K562 (cell line): Measurements from ENCODE around the gene BNIPL. TPM values are rescaled to one million over a fixed set of nuclear protein-coding genes. Genes with fewer than 3 reads are reported as not detected.
A peak's percentile ranks its signal among the peaks of the same experiment; 100 is the strongest.

Source experiments
- C11orf30 ChIP-seq: fragments of 450-650 bp; IDR thresholded peaks from 2 replicates; pipeline ENCODE4 v1.6.1; 2016; ENCODE audit warnings: low read depth, mild to moderate bottlenecking
- DPF2 ChIP-seq: fragments of 450-650 bp; IDR thresholded peaks from 2 replicates; pipeline ENCODE4 v1.6.1; 2016
- NFE2 ChIP-seq: IDR thresholded peaks from 2 replicates; pipeline ENCODE4 v1.6.1; 2014; ENCODE audit warnings: antibody characterized with exemption, low read depth
- polyA plus RNA-seq, 8 experiments: library from polyadenylated mRNA; depleted of rRNA in 4 of 8; stranded (reverse) in 5 of 8; unstranded in 3 of 8; fragments of >200 nt; fragmentation: Nextera tagmentation in 2 of 8; fragmentation: Illumina TruSeq in 1 of 8; extraction: Ambion mirVana in 2 of 8; extraction: Trizol in 1 of 8; gene quantifications; 2 replicates each; pipeline versions ENCODE4 v1.2.1 to v1.2.3, GENCODE V29; 2011 to 2014; ENCODE audit warnings: inconsistent platforms in 1 of 8, missing spikeins in 1 of 8
- total RNA-seq, 7 experiments: library from RNA; depleted of rRNA in 6 of 7; stranded (reverse); fragments of >200 nt in 6 of 7; fragmentation: Illumina TruSeq in 2 of 7; extraction: Trizol in 2 of 7; gene quantifications; 2 replicates each; pipeline versions ENCODE4 v1.2.1 to v1.2.3, GENCODE V29; 2011 to 2021; ENCODE audit warnings: low replicate concordance in 1 of 7
- TF ChIP-seq, protein P1 (sequence below): sonication (generic); formaldehyde crosslinking; IDR thresholded peaks from 2 replicates; pipeline ENCODE4 v1.8.1; 2023; ENCODE audit warnings: missing genetic modification reagents, mild to moderate bottlenecking, borderline replicate concordance
- TF ChIP-seq, protein P2 (sequence below): fragments of 450-650 bp; formaldehyde crosslinking; conservative IDR thresholded peaks from 2 replicates; pipeline ENCODE4 v1.4.0; 2022; ENCODE audit warnings: mild to moderate bottlenecking, missing genetic modification characterization

BNIPL gene
- total and polyA plus RNA-seq, 9 of the 15 experiments (the other 6 are each of a cell fraction or from before 2014, with no cell fraction given) = 0.08 to 1.4 (median 0.68) TPM

DNA sequence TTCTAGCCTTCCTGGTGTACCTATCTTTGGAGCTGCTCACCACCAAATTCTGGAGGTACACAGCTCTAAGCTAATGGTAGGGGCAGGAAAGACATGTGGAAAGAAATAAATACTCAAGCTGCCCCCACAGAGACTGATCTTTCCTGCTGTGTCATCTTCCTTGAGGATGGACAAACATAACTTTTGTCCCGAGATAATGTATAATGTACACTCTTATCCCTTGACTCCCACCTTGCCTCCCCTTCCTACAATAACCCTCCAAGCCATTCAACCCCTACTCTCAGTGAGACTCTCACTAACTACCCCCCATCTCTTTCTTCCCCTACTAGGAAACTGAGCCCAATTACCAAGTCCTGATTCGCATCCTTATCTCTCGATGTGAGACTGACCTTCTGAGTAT lies 42.1 kb upstream of the BNIPL start (continued):
- TF ChIP-seq, protein P1, sequence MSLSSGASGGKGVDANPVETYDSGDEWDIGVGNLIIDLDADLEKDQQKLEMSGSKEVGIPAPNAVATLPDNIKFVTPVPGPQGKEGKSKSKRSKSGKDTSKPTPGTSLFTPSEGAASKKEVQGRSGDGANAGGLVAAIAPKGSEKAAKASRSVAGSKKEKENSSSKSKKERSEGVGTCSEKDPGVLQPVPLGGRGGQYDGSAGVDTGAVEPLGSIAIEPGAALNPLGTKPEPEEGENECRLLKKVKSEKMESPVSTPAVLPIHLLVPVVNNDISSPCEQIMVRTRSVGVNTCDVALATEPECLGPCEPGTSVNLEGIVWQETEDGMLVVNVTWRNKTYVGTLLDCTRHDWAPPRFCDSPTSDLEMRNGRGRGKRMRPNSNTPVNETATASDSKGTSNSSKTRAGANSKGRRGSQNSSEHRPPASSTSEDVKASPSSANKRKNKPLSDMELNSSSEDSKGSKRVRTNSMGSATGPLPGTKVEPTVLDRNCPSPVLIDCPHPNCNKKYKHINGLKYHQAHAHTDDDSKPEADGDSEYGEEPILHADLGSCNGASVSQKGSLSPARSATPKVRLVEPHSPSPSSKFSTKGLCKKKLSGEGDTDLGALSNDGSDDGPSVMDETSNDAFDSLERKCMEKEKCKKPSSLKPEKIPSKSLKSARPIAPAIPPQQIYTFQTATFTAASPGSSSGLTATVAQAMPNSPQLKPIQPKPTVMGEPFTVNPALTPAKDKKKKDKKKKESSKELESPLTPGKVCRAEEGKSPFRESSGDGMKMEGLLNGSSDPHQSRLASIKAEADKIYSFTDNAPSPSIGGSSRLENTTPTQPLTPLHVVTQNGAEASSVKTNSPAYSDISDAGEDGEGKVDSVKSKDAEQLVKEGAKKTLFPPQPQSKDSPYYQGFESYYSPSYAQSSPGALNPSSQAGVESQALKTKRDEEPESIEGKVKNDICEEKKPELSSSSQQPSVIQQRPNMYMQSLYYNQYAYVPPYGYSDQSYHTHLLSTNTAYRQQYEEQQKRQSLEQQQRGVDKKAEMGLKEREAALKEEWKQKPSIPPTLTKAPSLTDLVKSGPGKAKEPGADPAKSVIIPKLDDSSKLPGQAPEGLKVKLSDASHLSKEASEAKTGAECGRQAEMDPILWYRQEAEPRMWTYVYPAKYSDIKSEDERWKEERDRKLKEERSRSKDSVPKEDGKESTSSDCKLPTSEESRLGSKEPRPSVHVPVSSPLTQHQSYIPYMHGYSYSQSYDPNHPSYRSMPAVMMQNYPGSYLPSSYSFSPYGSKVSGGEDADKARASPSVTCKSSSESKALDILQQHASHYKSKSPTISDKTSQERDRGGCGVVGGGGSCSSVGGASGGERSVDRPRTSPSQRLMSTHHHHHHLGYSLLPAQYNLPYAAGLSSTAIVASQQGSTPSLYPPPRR = no peak
- TF ChIP-seq NFE2 (peak; percentile 69), C11orf30 (peak; percentile 79), DPF2 (peak; percentile 61)
- TF ChIP-seq, protein P2, sequence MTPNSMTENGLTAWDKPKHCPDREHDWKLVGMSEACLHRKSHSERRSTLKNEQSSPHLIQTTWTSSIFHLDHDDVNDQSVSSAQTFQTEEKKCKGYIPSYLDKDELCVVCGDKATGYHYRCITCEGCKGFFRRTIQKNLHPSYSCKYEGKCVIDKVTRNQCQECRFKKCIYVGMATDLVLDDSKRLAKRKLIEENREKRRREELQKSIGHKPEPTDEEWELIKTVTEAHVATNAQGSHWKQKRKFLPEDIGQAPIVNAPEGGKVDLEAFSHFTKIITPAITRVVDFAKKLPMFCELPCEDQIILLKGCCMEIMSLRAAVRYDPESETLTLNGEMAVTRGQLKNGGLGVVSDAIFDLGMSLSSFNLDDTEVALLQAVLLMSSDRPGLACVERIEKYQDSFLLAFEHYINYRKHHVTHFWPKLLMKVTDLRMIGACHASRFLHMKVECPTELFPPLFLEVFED (CRISPR knock-in tag) = peak; percentile 86; the same call in 1 of the 2 replicates
